CD4-positive, alpha-beta memory T cell (primary cell): ENCODE results near the gene DENND4A. TPM values are rescaled to one million over a fixed set of nuclear protein-coding genes. Genes with fewer than 3 reads are reported as not detected.

Experiments used
- CTCF ChIA-PET: fragments of 350-600 bp; sonication (Branson Sonifier 250); formaldehyde crosslinking; loops from one replicate; lab custom pipeline; 2021; ENCODE audit warnings: inconsistent platforms; ENCODE audit not compliant: partially characterized antibody; lab: Charles Lee
- POLR2A ChIA-PET: fragments of 350-600 bp; sonication (Branson Sonifier 250); formaldehyde crosslinking; loops from one replicate; lab custom pipeline; 2021; ENCODE audit not compliant: partially characterized antibody; lab: Charles Lee
- DNase-seq, 5 donors: peaks; one replicate each; pipeline versions ENCODE4 v3.0.0 to v3.0.0-alpha.2; 2020 to 2022; ENCODE audit warnings: mixed read lengths in 1 of 5
- H3K27ac ChIP-seq: one replicate; pipeline ENCODE4 v1.7.0; 2013; ENCODE audit warnings: low read depth, low read length
- H3K27me3 ChIP-seq: 2 replicates; pipeline ENCODE4 v1.7.0; 2013; ENCODE audit warnings: mild to moderate bottlenecking, low read length, moderate library complexity; ENCODE audit not compliant: insufficient read depth
- H3K36me3 ChIP-seq: 2 replicates; pipeline ENCODE4 v1.7.0; 2013; ENCODE audit warnings: mild to moderate bottlenecking, low read length, moderate library complexity; ENCODE audit not compliant: insufficient read depth
- H3K4me1 ChIP-seq: 2 replicates; pipeline ENCODE4 v1.7.0; 2013; ENCODE audit warnings: mild to moderate bottlenecking, low read length, moderate library complexity; ENCODE audit not compliant: insufficient read depth
- H3K4me3 ChIP-seq, 2 donors: one replicate each; pipeline ENCODE4 v1.7.0; 2013; ENCODE audit warnings: low read length in 2 of 2, mild to moderate bottlenecking in 1 of 2
- H3K9me3 ChIP-seq, 2 donors: one replicate each; pipeline ENCODE4 v1.7.0; 2013; ENCODE audit warnings: low read length in 2 of 2, control low read depth in 1 of 2; ENCODE audit not compliant: control insufficient read depth in 1 of 2
- H3K27ac Mint-ChIP-seq, 7 donors: one replicate each; pipeline ENCODE4 v1.8.0; 2020 to 2021; ENCODE audit warnings: mixed read lengths in 7 of 7, mild to moderate bottlenecking in 6 of 7, inconsistent platforms in 3 of 7, moderate library complexity in 3 of 7
- H3K27me3 Mint-ChIP-seq, 2 donors: one replicate each; pipeline ENCODE4 v1.8.0; 2020 to 2021; ENCODE audit warnings: mixed read lengths in 2 of 2
- H3K36me3 Mint-ChIP-seq, 2 donors: one replicate each; pipeline ENCODE4 v1.8.0; 2020 to 2021; ENCODE audit warnings: mixed read lengths in 2 of 2, inconsistent platforms in 1 of 2, mild to moderate bottlenecking in 1 of 2
- H3K4me1 Mint-ChIP-seq, 4 donors: one replicate each; pipeline ENCODE4 v1.8.0; 2020 to 2021; ENCODE audit warnings: mixed read lengths in 4 of 4, mild to moderate bottlenecking in 1 of 4
- H3K4me3 Mint-ChIP-seq, 8 donors: one replicate each; pipeline ENCODE4 v1.8.0; 2020 to 2021; ENCODE audit warnings: mixed read lengths in 8 of 8, mild to moderate bottlenecking in 7 of 8, moderate library complexity in 6 of 8, inconsistent platforms in 3 of 8
- H3K9me3 Mint-ChIP-seq, 8 donors: one replicate each; pipeline ENCODE4 v1.8.0; 2020 to 2021; ENCODE audit warnings: mixed read lengths in 8 of 8, mild to moderate bottlenecking in 5 of 8, inconsistent platforms in 3 of 8, moderate library complexity in 1 of 8
- intact Hi-C: fragments of 100-400 bp; cut with micrococcal nuclease; formaldehyde crosslinking; loops from one replicate; pipeline ENCODE4 v1.15.1; 2023
- polyA plus RNA-seq, 2 donors: library from polyadenylated mRNA; unstranded; fragments of 300-500 nt; fragmentation: Illumina TruSeq; gene quantifications; one replicate each; pipeline ENCODE4 v1.2.3, GENCODE V29; 2021
- total RNA-seq, 2 experiments: library from RNA; stranded (reverse); gene quantifications; one replicate each; pipeline ENCODE4 v1.2.3, GENCODE V29; 2021

Gene DENND4A
- total and polyA plus RNA-seq, 4 experiments from 2014 or later = 8.4 to 69.4 (median 42.2) TPM

- Mint-ChIP-seq H3K4me3 (no peak overlapping the region), H3K27ac (peak overlapping the region in 3 of 7 donors; percentile 42 to 97 (median 74))
- H3K4me3 ChIP-seq = no peak overlapping the region
Observed at GRCh38 chr15:65835447-65835846, 43.4 kb upstream of the DENND4A start.

GRCh38 chr15:65834603-65835282, 42.6 kb upstream of the DENND4A start:
- no peak overlapping the region for H3K4me3 ChIP-seq
- no peak for DNase-seq
- no peaks in the 10 kb centered on the region for H3K36me3 ChIP-seq
- peaks cover 29 to 52% (median 41%) of the 10 kb centered on the region in 4 donors for H3K4me1 Mint-ChIP-seq
- POLR2A ChIA-PET = interaction anchor here (0.6 to 3.0 kb wide), 3 partner anchors 15 to 67 kb away, joined by 3 to 47 read pairs (median 6); partner anchors contain the start of gene DENND4A
- H3K27me3 Mint-ChIP-seq = no peaks in the 10 kb centered on the region
- peaks cover 48% of the 10 kb centered on the region for H3K4me1 ChIP-seq
- no peaks in the 10 kb centered on the region for H3K9me3 Mint-ChIP-seq
- H3K4me3 Mint-ChIP-seq = peak overlapping the region in 1 of 8 donors; percentile 13
- H3K36me3 Mint-ChIP-seq = no peaks in the 10 kb centered on the region
- no peak overlapping the region for H3K27ac ChIP-seq
- H3K9me3 ChIP-seq = no peaks in the 10 kb centered on the region
- H3K27me3 ChIP-seq = no peaks in the 10 kb centered on the region
- intact Hi-C loops = no loop called here
- peak overlapping the region in 5 of 7 donors; percentile 74 to 97 (median 93) for H3K27ac Mint-ChIP-seq
- CTCF ChIA-PET = interaction anchor here (0.8 to 8.0 kb wide), 12 partner anchors 11 to 224 kb away, joined by 3 to 85 read pairs (median 4); partner anchors contain the start of genes DENND4A, INTS14 and RAB11A

More at GRCh38 chr15:65835447-65835846, 43.4 kb upstream of the DENND4A start:
- Mint-ChIP-seq H3K4me1 (peaks cover 28 to 46% (median 39%) of the 10 kb centered on the region in 4 donors), H3K9me3 (no peaks in the 10 kb centered on the region), H3K27me3 (no peaks in the 10 kb centered on the region), H3K36me3 (no peaks in the 10 kb centered on the region)
- intact Hi-C loops = no loop called here
- peaks cover 42% of the 10 kb centered on the region for H3K4me1 ChIP-seq
- no peak overlapping the region for H3K27ac ChIP-seq
- no peaks in the 10 kb centered on the region for H3K36me3 ChIP-seq
- H3K27me3 ChIP-seq = no peaks in the 10 kb centered on the region
- ChIA-PET POLR2A (interaction anchor here (0.6 to 1.4 kb wide), 2 partner anchors 44 to 67 kb away, joined by 3 to 6 read pairs; partner anchors contain the start of gene DENND4A), CTCF (interaction anchor here (0.8 to 8.0 kb wide), 16 partner anchors 10 to 225 kb away, joined by 3 to 85 read pairs (median 4); partner anchors contain the start of genes DENND4A, INTS14 and RAB11A)
- no peak for DNase-seq
- no peaks in the 10 kb centered on the region for H3K9me3 ChIP-seq

- intact Hi-C loops = loop anchor here (1.0 to 2.0 kb wide), 2 partner anchors 15 to 41 kb away; partner anchors contain the start of gene DENND4A
- H3K27me3 ChIP-seq = no peaks in the 10 kb centered on the region
- H3K36me3 ChIP-seq = no peaks in the 10 kb centered on the region
- no peaks in the 10 kb centered on the region for H3K36me3 Mint-ChIP-seq
- H3K4me3 ChIP-seq = peak overlapping the region in 1 of 2 donors; percentile 7
- H3K4me1 Mint-ChIP-seq = peaks cover 38 to 63% (median 51%) of the 10 kb centered on the region in 4 donors
- peak overlapping the region; percentile 71 for H3K27ac ChIP-seq
- H3K4me3 Mint-ChIP-seq = peak overlapping the region in 7 of 8 donors; percentile 77 to 91 (median 82)
- CTCF ChIA-PET = interaction anchor here (0.6 to 8.0 kb wide), 14 partner anchors 10 to 237 kb away, joined by 3 to 85 read pairs (median 6); partner anchors contain the start of genes DENND4A, INTS14 and RAB11A
- POLR2A ChIA-PET = interaction anchor here (0.5 to 3.0 kb wide), 14 partner anchors 7 to 223 kb away, joined by 3 to 64 read pairs (median 7); partner anchors contain the start of genes DENND4A, INTS14 and RAB11A
- peak in 1 of 5 donors; percentile 42 for DNase-seq
- no peaks in the 10 kb centered on the region for H3K9me3 ChIP-seq
- peak overlapping the region; percentile 93 to 97 (median 96) for H3K27ac Mint-ChIP-seq
- no peaks in the 10 kb centered on the region for H3K27me3 Mint-ChIP-seq
- peaks cover 59% of the 10 kb centered on the region for H3K4me1 ChIP-seq
- H3K9me3 Mint-ChIP-seq = no peaks in the 10 kb centered on the region
Observed at GRCh38 chr15:65833501-65834205, 41.6 kb upstream of the DENND4A start.

GRCh38 chr15:65832549-65833364, 40.7 kb upstream of the DENND4A start:
- no peaks in the 10 kb centered on the region for H3K27me3 ChIP-seq
- Mint-ChIP-seq H3K4me1 (peaks cover 47 to 72% (median 59%) of the 10 kb centered on the region in 4 donors), H3K36me3 (no peaks in the 10 kb centered on the region), H3K9me3 (no peaks in the 10 kb centered on the region), H3K4me3 (peak overlapping the region; percentile 77 to 91 (median 81)), H3K27me3 (no peaks in the 10 kb centered on the region), H3K27ac (peak overlapping the region; percentile 93 to 97 (median 96))
- intact Hi-C loops = loop anchor here (1.0 to 2.0 kb wide), 2 partner anchors 14 to 40 kb away; partner anchors contain the start of gene DENND4A
- peak overlapping the region in 1 of 2 donors; percentile 7 for H3K4me3 ChIP-seq
- POLR2A ChIA-PET = interaction anchor here (0.6 to 3.0 kb wide), 20 partner anchors 8 to 222 kb away, joined by 3 to 64 read pairs (median 6); partner anchors contain the start of genes DENND4A, INTS14 and RAB11A
- CTCF ChIA-PET = interaction anchor here (0.6 to 8.0 kb wide), 19 partner anchors 9 to 236 kb away, joined by 3 to 85 read pairs (median 5); partner anchors contain the start of genes DENND4A, INTS14 and RAB11A
- no peaks in the 10 kb centered on the region for H3K36me3 ChIP-seq
- peak overlapping the region; percentile 71 for H3K27ac ChIP-seq
- no peaks in the 10 kb centered on the region for H3K9me3 ChIP-seq
- H3K4me1 ChIP-seq = peaks cover 68% of the 10 kb centered on the region
- DNase-seq = peak; percentile 65 to 73 (median 69)

- Mint-ChIP-seq H3K27ac (peak overlapping the region; percentile 90 to 99 (median 97)), H3K27me3 (no peaks in the 10 kb centered on the region), H3K9me3 (no peaks in the 10 kb centered on the region), H3K4me3 (peak overlapping the region; percentile 48 to 75 (median 74)), H3K36me3 (no peaks in the 10 kb centered on the region), H3K4me1 (peaks cover 51 to 78% (median 65%) of the 10 kb centered on the region in 4 donors)
- ChIA-PET CTCF (interaction anchor here (0.7 to 2.2 kb wide), 28 partner anchors 8 to 192 kb away, joined by 3 to 29 read pairs (median 4); partner anchors contain the start of genes DENND4A and RAB11A), POLR2A (interaction anchor here (0.7 to 3.6 kb wide), 11 partner anchors 10 to 525 kb away, joined by 3 to 77 read pairs (median 5); partner anchors contain the start of genes DENND4A, INTS14, RAB11A and RNU5B-1)
- Histone ChIP-seq H3K36me3 (no peaks in the 10 kb centered on the region), H3K9me3 (no peaks in the 10 kb centered on the region), H3K4me1 (peaks cover 79% of the 10 kb centered on the region), H3K4me3 (peak overlapping the region in 1 of 2 donors; percentile 10), H3K27me3 (no peaks in the 10 kb centered on the region), H3K27ac (peak overlapping the region; percentile 83)
- peak; percentile 48 to 66 (median 61) for DNase-seq
- intact Hi-C loops = loop anchor here (1.0 to 5.0 kb wide), 4 partner anchors 22 to 190 kb away; partner anchors contain the start of gene DENND4A
Observed at GRCh38 chr15:65829130-65829764, 37.2 kb upstream of the DENND4A start.
